Activated CD8-positive, alpha-beta memory T cell treated with anti-CD3 and anti-CD28 coated beads, Interleukin-2, amount 50 U/mL, for 1 hour (primary cell): ENCODE results near the gene SNX10.

Experiments
- DNase-seq: peaks from one replicate; pipeline ENCODE4 v3.0.0-alpha.2; 2020; ENCODE audit errors: extremely low read depth

SNX10 gene

DNA sequence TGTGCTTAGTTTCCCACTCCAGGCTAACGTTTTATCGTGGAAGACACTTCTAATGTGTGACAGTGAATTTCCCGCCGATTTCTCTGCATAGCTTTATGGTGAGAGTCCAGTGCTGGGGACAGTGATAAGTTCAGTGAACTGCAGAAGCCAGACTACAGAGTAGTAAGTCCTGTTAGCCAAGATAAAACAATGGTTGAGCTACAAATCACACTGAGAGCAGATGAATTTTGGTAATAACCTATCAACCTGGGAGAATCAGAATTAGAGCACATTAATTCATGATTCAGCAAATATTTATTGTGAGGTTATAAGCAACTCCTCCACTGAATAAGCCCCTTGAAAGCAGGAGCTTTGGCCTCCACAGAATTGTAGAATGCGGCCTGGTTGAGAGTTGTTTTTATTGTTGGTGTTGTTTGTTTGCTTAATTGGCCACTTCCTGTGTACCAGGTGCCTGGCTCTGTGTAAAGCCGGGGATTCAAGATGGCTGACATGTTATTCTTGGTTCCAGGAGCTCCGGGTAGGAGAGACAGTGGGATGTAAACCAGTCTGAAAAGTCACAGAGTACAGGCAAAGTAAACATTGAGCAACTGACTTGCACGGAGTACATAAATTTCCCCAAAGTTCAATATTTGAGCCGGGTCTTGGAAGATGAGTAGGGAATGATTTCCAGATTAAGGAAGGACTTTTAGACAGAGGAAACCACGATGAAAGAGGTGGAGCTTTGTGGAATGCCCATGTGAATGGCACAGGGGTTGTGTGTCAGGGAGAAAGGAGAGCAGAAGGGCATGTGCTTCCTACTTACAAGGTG, 112.7 kb downstream of the SNX10 start:
- DNase-seq, result no peak

DNA sequence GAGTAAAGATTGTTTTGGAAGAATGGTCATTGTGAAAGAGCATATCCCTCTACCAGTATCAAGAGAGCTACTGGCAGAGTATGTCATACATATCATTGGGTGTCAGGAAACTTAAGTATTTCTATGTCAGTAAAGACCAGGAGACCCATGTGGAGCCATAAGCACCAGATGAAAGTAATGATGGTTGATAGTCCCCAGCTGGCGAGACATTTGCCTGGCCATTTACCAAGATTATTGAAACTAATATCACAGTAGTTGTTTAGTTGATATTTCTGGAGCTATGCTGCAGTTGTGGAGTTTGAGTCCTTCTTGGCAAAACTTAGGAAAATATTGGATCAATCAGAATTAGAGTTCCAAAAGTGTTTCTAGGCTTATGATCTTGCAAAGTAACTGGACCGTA, 114.8 kb downstream of the SNX10 start:
- no peak for DNase-seq

- no peak for DNase-seq
These were observed 118.2 kb downstream of the SNX10 start for GRCh38 chr7:26409661-26410547.

- no peak for DNase-seq
These were observed 121.5 kb downstream of the SNX10 start for GRCh38 chr7:26413007-26413691.

DNA sequence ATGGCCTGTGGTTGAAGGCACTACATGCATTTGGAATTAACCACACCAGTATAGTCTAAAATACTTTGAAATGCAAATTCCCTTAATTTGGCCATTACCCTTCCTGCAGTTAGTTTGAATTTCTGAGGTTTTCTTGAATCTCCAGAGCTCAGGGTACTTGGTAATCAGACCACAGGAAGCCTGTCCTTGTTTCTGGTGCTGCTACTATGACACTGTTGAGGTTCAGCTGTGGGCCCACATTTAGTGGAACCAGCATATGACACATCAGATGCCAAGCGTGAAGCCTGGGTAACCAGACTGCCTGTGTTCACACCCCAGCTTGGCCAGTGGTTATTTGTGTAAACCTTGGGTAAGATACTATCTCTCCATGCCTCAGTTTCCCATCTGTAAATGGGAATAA, 124.3 kb downstream of the SNX10 start:
- DNase-seq, result no peak

DNA sequence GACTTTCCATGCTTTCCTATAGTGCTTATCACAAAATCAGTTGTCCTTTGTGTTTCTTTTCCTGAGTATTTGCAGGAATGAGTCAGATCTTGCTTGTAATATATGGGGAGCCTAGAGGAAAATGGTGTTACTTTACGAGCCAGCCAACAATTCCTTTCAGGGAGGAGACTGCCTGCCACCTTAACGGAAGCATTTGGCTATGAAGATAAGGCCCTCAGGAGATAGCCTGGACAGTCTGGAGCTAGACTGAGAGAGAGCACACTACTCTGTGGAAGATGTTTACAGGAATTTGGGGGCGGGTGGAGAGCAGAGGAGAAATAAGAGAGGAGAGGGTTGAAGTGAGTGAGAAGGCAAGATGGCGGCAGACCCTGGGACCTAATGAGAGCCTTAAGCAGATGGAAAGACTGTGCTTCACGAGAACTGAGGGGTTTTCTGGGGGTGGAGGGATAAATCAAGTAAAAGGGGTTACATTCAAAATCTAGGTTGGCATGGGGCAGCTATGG, 126.3 kb downstream of the SNX10 start:
- no peak for DNase-seq

GRCh38 chr7:26419198-26419597, 127.5 kb downstream of the SNX10 start:
- DNase-seq, result no peak

DNA sequence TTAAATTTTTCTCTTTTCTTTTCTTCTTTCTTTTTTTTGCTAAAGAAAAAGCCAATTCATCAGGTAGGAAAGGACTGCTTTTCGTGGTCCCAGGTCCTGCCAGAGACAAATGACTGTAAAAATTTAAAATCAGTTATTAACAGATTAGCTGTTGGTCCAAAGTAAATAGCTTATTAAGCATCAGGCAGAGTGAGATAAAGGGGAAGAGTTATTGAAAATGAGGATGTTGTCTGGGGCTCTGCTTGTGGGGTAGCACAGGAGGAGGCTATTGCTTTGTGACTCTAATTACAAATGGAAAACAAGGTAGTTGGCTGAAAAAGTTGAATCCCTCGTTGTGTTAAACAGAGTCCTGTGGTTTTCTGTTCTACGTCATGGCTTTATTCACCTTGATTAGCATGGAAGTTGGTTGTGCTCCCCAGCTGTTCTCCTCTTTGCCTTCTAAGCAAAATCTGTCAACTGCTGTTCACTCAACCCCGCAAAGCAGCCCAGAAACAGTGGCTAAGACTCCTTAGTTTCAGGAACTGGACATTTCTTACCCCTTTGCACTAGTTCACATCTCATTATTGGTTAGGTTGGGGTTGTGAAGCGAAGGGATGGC, 128.9 kb downstream of the SNX10 start:
- no peak for DNase-seq

DNA sequence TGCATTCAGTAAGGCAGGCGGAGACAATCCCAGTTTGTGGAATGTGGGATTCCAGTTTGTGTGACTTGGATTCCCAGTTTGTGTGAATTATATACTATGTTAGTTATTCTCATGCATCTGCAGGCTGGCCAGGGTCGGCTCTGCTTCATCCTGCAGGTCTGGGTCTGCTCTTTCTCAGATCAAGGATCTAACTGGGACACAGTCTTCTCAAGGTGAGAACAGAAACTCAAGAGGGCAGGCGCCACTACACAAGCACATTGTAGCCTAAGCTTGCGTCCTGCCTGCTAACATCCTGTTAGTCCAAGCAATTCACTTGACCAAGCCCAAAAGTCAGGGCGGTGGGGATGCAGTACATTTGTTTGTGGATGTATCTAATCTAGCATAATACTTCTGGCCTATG, 131.1 kb downstream of the SNX10 start:
- DNase-seq, result no peak

DNA sequence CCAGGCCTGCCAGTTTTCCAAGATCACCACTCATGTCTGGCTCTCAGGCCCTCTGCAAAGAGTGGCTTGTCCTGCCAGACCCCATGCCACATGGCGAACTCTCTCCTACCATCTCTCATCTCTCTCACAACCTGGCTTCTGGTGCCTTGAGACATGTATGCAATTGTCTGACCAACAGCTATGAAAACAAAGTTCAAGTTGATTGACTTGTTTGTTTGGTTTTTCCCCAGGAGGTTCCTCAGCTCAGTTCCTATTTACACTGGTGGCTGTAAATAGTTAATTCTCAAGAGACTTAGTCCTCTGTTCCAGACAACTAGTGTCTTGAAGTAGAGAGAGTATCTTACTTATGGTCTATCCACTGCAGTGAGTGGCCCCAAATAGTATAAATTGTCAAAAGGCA, 131.8 kb downstream of the SNX10 start:
- DNase-seq, result no peak
